Measurements from ENCODE around the gene LEFTY2. TPM values are rescaled to one million over a fixed set of nuclear protein-coding genes. Genes with fewer than 3 reads are reported as not detected.

Gene LEFTY2
- total and polyA plus RNA-seq, 5 donors from 2014 or later, result not detected

DNA sequence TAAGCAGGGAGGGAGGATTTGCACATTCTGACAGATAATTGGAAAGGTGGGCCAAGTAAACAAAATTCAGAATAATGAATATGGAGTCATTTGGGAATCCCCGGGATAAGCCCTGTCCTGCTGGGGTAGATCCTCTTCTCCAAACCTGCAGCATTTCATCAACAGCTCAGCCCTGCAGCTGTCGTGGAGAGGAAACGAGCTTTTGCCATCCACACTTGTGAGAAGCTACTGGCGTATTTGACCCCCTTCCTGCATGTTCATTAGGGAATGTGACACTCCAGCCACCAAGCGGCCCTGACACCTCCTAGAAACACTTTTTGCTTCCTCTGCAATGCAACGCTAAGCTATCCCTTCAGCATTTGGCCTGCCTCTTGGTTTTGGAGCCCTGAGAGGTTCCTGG, 8.0 kb upstream of the LEFTY2 start:
- ATAC-seq (ENCODE audit: low read depth in 2 of 2) (no peak), DNase-seq (no peak)
- H3K36me3 ChIP-seq (ENCODE audit: control insufficient read depth, insufficient read depth, low read length), result no peaks in the 10 kb centered on the region
- Mint-ChIP-seq H3K9me3 (peaks cover 0 to 2% (median 0%) of the 10 kb centered on the region in 7 donors), H3K36me3 (no peaks in the 10 kb centered on the region), H3K4me3 (no peak overlapping the region), H3K27ac (no peak overlapping the region), H3K27me3 (peaks cover 44% of the 10 kb centered on the region), H3K4me1 (peaks cover 0 to 12% (median 4%) of the 10 kb centered on the region in 4 donors)
- H3K27ac ChIP-seq (ENCODE audit: insufficient read depth, low read length, poor library complexity, severe bottlenecking), result no peak overlapping the region
- H3K4me1 ChIP-seq (ENCODE audit: control insufficient read depth, insufficient read depth, low read length, poor library complexity, severe bottlenecking), result peaks cover 9% of the 10 kb centered on the region
- peaks cover 3% of the 10 kb centered on the region for H3K27me3 ChIP-seq (ENCODE audit: control insufficient read depth, insufficient read depth, low read length)
- H3K4me3 ChIP-seq (ENCODE audit: low read depth, low read length), result no peak overlapping the region
- no peaks in the 10 kb centered on the region for H3K9me3 ChIP-seq (ENCODE audit: control insufficient read depth in 2 of 2, low read length in 2 of 2)

GRCh38 chr1:225946803-225947202, 5.8 kb upstream of the LEFTY2 start:
- H3K36me3 Mint-ChIP-seq, result no peaks in the 10 kb centered on the region
- ATAC-seq (ENCODE audit: low read depth in 2 of 2) (no peak), DNase-seq (no peak)
- peaks cover 9% of the 10 kb centered on the region for H3K4me1 ChIP-seq (ENCODE audit: control insufficient read depth, insufficient read depth, low read length, poor library complexity, severe bottlenecking)
- no peak overlapping the region for H3K4me3 Mint-ChIP-seq
- H3K27ac Mint-ChIP-seq, result no peak overlapping the region
- H3K27ac ChIP-seq (ENCODE audit: insufficient read depth, low read length, poor library complexity, severe bottlenecking), result no peak overlapping the region
- H3K27me3 ChIP-seq (ENCODE audit: control insufficient read depth, insufficient read depth, low read length), result peaks cover 3% of the 10 kb centered on the region
- H3K4me1 Mint-ChIP-seq, result peaks cover 0 to 12% (median 4%) of the 10 kb centered on the region in 4 donors
- peaks cover 0 to 2% (median 0%) of the 10 kb centered on the region in 7 donors for H3K9me3 Mint-ChIP-seq
- H3K4me3 ChIP-seq (ENCODE audit: low read depth, low read length), result no peak overlapping the region
- H3K9me3 ChIP-seq (ENCODE audit: control insufficient read depth in 2 of 2, low read length in 2 of 2), result no peaks in the 10 kb centered on the region
- H3K27me3 Mint-ChIP-seq, result peaks cover 37% of the 10 kb centered on the region
- no peaks in the 10 kb centered on the region for H3K36me3 ChIP-seq (ENCODE audit: control insufficient read depth, insufficient read depth, low read length)

- Mint-ChIP-seq H3K27me3 (peaks cover 30% of the 10 kb centered on the region), H3K36me3 (no peaks in the 10 kb centered on the region)
Measured at GRCh38 chr1:225946082-225946620, 5.1 kb upstream of the LEFTY2 start.

DNA sequence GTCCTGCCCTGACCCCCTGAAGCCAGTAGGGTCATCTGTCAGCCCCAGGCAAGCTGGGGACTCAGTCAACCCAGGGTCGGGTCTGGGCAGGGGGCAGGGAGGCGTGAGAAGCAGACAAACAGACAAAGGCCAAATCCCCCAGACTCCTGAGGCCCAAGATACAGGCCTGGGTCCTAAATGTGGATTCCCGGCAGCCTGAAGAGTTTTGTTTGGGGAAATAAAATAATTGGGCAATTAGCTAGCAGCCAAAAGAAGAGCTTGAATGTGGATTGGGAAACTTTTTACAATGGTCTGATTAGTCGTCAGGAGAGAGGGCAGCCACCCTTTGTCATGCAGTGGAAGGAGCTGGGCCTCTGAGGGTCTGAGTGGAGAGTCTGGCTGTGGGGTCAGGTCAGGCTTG, 4.5 kb upstream of the LEFTY2 start:
- H3K9me3 Mint-ChIP-seq, result peaks cover 0 to 2% (median 0%) of the 10 kb centered on the region in 7 donors
- Histone ChIP-seq H3K27me3 (ENCODE audit: control insufficient read depth, insufficient read depth, low read length) (peaks cover 3% of the 10 kb centered on the region), H3K9me3 (ENCODE audit: control insufficient read depth in 2 of 2, low read length in 2 of 2) (no peaks in the 10 kb centered on the region), H3K4me1 (ENCODE audit: control insufficient read depth, insufficient read depth, low read length, poor library complexity, severe bottlenecking) (peaks cover 9% of the 10 kb centered on the region), H3K36me3 (ENCODE audit: control insufficient read depth, insufficient read depth, low read length) (no peaks in the 10 kb centered on the region), H3K27ac (ENCODE audit: insufficient read depth, low read length, poor library complexity, severe bottlenecking) (no peak overlapping the region), H3K4me3 (ENCODE audit: low read depth, low read length) (no peak overlapping the region)
- ATAC-seq (ENCODE audit: low read depth in 2 of 2), result no peak
- H3K4me3 Mint-ChIP-seq, result peak overlapping the region in 1 of 4 donors; percentile 15
- peaks cover 25% of the 10 kb centered on the region for H3K27me3 Mint-ChIP-seq
- peaks cover 0 to 12% (median 4%) of the 10 kb centered on the region in 4 donors for H3K4me1 Mint-ChIP-seq
- H3K36me3 Mint-ChIP-seq, result no peaks in the 10 kb centered on the region
- H3K27ac Mint-ChIP-seq, result peak overlapping the region in 2 of 3 donors; percentile 18 to 88
- no peak for DNase-seq

More at GRCh38 chr1:225946082-225946620, 5.1 kb upstream of the LEFTY2 start:
- peaks cover 9% of the 10 kb centered on the region for H3K4me1 ChIP-seq (ENCODE audit: control insufficient read depth, insufficient read depth, low read length, poor library complexity, severe bottlenecking)
- H3K9me3 ChIP-seq (ENCODE audit: control insufficient read depth in 2 of 2, low read length in 2 of 2), result no peaks in the 10 kb centered on the region
- H3K27me3 ChIP-seq (ENCODE audit: control insufficient read depth, insufficient read depth, low read length), result peaks cover 3% of the 10 kb centered on the region
- no peaks in the 10 kb centered on the region for H3K36me3 ChIP-seq (ENCODE audit: control insufficient read depth, insufficient read depth, low read length)
- peak overlapping the region in 1 of 4 donors; percentile 15 for H3K4me3 Mint-ChIP-seq
- H3K27ac ChIP-seq (ENCODE audit: insufficient read depth, low read length, poor library complexity, severe bottlenecking), result no peak overlapping the region
- peak overlapping the region in 2 of 3 donors; percentile 18 to 88 for H3K27ac Mint-ChIP-seq
- H3K9me3 Mint-ChIP-seq, result peaks cover 0 to 2% (median 0%) of the 10 kb centered on the region in 7 donors
- peaks cover 0 to 12% (median 4%) of the 10 kb centered on the region in 4 donors for H3K4me1 Mint-ChIP-seq
- DNase-seq (no peak), ATAC-seq (ENCODE audit: low read depth in 2 of 2) (no peak)
- H3K4me3 ChIP-seq (ENCODE audit: low read depth, low read length), result no peak overlapping the region

- Histone ChIP-seq H3K4me1 (ENCODE audit: control insufficient read depth, insufficient read depth, low read length, poor library complexity, severe bottlenecking) (peaks cover 9% of the 10 kb centered on the region), H3K4me3 (ENCODE audit: low read depth, low read length) (no peak overlapping the region), H3K9me3 (ENCODE audit: control insufficient read depth in 2 of 2, low read length in 2 of 2) (no peaks in the 10 kb centered on the region), H3K27ac (ENCODE audit: insufficient read depth, low read length, poor library complexity, severe bottlenecking) (no peak overlapping the region), H3K36me3 (ENCODE audit: control insufficient read depth, insufficient read depth, low read length) (no peaks in the 10 kb centered on the region), H3K27me3 (ENCODE audit: control insufficient read depth, insufficient read depth, low read length) (peaks cover 3% of the 10 kb centered on the region)
- DNase-seq (peak in 1 of 3 donors; percentile 31), ATAC-seq (ENCODE audit: low read depth in 2 of 2) (peak; percentile 38 to 62)
- Mint-ChIP-seq H3K36me3 (no peaks in the 10 kb centered on the region), H3K27ac (peak overlapping the region; percentile 12 to 88 (median 62)), H3K9me3 (peaks cover 0 to 2% (median 0%) of the 10 kb centered on the region in 7 donors), H3K27me3 (peaks cover 23% of the 10 kb centered on the region), H3K4me3 (peak overlapping the region in 2 of 4 donors; percentile 38 to 41), H3K4me1 (peaks cover 0 to 12% (median 4%) of the 10 kb centered on the region in 4 donors)
Measured at GRCh38 chr1:225944951-225945350, 3.9 kb upstream of the LEFTY2 start.

DNA sequence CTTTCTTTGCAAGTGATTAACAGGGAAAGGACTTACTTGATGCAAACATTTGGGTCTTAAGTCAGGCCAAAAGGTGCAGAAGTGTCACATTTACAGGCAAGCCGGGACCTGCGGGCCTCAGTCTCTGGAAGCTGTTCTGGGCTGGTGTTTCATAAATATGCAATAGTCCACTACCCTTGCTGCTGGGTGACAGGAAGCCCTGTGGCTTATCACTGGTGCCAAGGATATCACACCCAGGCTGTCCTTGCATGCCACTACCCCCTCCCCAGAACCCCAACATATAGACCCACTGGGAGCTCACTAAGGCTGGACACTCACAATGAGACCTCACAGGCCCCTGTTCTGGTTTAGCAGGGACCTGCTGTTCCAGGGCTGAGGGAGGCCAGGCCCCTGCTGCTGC, 3.4 kb upstream of the LEFTY2 start:
- H3K36me3 Mint-ChIP-seq, result no peaks in the 10 kb centered on the region
- H3K9me3 Mint-ChIP-seq, result peaks cover 0 to 2% (median 0%) of the 10 kb centered on the region in 7 donors
- H3K9me3 ChIP-seq (ENCODE audit: control insufficient read depth in 2 of 2, low read length in 2 of 2), result no peaks in the 10 kb centered on the region
- H3K4me3 ChIP-seq (ENCODE audit: low read depth, low read length), result no peak overlapping the region
- peaks cover 9% of the 10 kb centered on the region for H3K4me1 ChIP-seq (ENCODE audit: control insufficient read depth, insufficient read depth, low read length, poor library complexity, severe bottlenecking)
- H3K27me3 Mint-ChIP-seq, result peaks cover 22% of the 10 kb centered on the region
- H3K4me1 Mint-ChIP-seq, result peaks cover 0 to 12% (median 4%) of the 10 kb centered on the region in 4 donors
- no peaks in the 10 kb centered on the region for H3K36me3 ChIP-seq (ENCODE audit: control insufficient read depth, insufficient read depth, low read length)
- H3K27ac ChIP-seq (ENCODE audit: insufficient read depth, low read length, poor library complexity, severe bottlenecking), result no peak overlapping the region
- peak overlapping the region in 1 of 3 donors; percentile 88 for H3K27ac Mint-ChIP-seq
- no peak for ATAC-seq (ENCODE audit: low read depth in 2 of 2)
- DNase-seq, result no peak
- no peak overlapping the region for H3K4me3 Mint-ChIP-seq
- H3K27me3 ChIP-seq (ENCODE audit: control insufficient read depth, insufficient read depth, low read length), result peaks cover 3% of the 10 kb centered on the region

DNA sequence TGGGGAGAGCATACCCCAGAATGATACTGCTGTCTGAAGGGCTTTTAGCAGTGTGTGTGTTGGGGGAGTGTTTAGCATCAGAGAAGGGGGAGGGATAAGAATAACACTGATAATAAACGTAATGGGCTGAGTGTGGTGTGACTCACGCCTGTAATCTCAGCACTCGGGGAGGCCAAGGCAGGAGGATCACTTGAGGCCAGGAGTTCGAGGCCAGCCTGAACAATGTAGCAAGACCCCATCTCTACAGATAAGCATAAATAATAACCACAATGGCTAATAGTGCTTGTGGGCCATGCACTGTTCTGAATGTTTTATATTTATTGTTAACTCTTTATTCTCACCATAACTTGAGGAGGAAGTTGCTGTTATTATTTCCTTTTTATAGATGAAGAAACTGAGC, 2.6 kb upstream of the LEFTY2 start:
- no peaks in the 10 kb centered on the region for H3K36me3 Mint-ChIP-seq
- H3K9me3 Mint-ChIP-seq, result peaks cover 0 to 2% (median 0%) of the 10 kb centered on the region in 7 donors
- H3K27ac ChIP-seq (ENCODE audit: insufficient read depth, low read length, poor library complexity, severe bottlenecking), result no peak overlapping the region
- peak overlapping the region in 1 of 4 donors; percentile 28 for H3K4me3 Mint-ChIP-seq
- peaks cover 9% of the 10 kb centered on the region for H3K4me1 ChIP-seq (ENCODE audit: control insufficient read depth, insufficient read depth, low read length, poor library complexity, severe bottlenecking)
- peak overlapping the region in 1 of 3 donors; percentile 68 for H3K27ac Mint-ChIP-seq
- no peaks in the 10 kb centered on the region for H3K36me3 ChIP-seq (ENCODE audit: control insufficient read depth, insufficient read depth, low read length)
- H3K27me3 Mint-ChIP-seq, result peaks cover 14% of the 10 kb centered on the region
- H3K9me3 ChIP-seq (ENCODE audit: control insufficient read depth in 2 of 2, low read length in 2 of 2), result no peaks in the 10 kb centered on the region
- no peak for ATAC-seq (ENCODE audit: low read depth in 2 of 2)
- peaks cover 0 to 12% (median 4%) of the 10 kb centered on the region in 4 donors for H3K4me1 Mint-ChIP-seq
- no peaks in the 10 kb centered on the region for H3K27me3 ChIP-seq (ENCODE audit: control insufficient read depth, insufficient read depth, low read length)
- H3K4me3 ChIP-seq (ENCODE audit: low read depth, low read length), result no peak overlapping the region
- DNase-seq, result no peak

DNA sequence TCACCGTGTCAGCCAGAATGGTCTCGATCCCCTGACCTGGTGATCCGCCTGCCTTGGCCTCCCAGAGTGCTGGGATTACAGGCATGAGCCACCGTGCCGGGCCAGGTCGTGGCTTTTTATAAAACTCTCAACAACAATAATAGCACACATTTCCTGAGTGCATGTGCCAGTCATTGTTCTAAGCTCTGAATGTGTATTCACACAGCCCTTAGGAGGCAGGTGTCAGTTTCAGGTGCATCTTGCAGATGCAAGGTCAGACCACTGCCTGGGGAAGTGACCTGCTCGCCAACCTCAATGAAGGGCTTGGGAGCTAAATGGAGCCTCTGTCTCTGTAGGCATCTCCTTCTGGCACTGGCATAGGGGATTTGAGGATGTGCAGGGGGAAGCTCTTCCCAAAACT, 1.6 kb upstream of the LEFTY2 start:
- DNase-seq (no peak), ATAC-seq (ENCODE audit: low read depth in 2 of 2) (no peak)
- Histone ChIP-seq H3K27me3 (ENCODE audit: control insufficient read depth, insufficient read depth, low read length) (no peaks in the 10 kb centered on the region), H3K4me1 (ENCODE audit: control insufficient read depth, insufficient read depth, low read length, poor library complexity, severe bottlenecking) (peaks cover 9% of the 10 kb centered on the region), H3K9me3 (ENCODE audit: control insufficient read depth in 2 of 2, low read length in 2 of 2) (no peaks in the 10 kb centered on the region), H3K27ac (ENCODE audit: insufficient read depth, low read length, poor library complexity, severe bottlenecking) (no peak overlapping the region), H3K36me3 (ENCODE audit: control insufficient read depth, insufficient read depth, low read length) (no peaks in the 10 kb centered on the region), H3K4me3 (ENCODE audit: low read depth, low read length) (no peak overlapping the region)
- H3K27me3 Mint-ChIP-seq, result peaks cover 10% of the 10 kb centered on the region
- no peak overlapping the region for H3K27ac Mint-ChIP-seq
- H3K4me1 Mint-ChIP-seq, result peaks cover 0 to 12% (median 4%) of the 10 kb centered on the region in 4 donors
- no peak overlapping the region for H3K4me3 Mint-ChIP-seq
- H3K36me3 Mint-ChIP-seq, result no peaks in the 10 kb centered on the region
- H3K9me3 Mint-ChIP-seq, result peaks cover 0 to 2% (median 0%) of the 10 kb centered on the region in 7 donors

All from CD4-positive, CD25-positive, alpha-beta regulatory T cell (primary cell).